Nucleus accumbens (tissue), 56 donors: ENCODE data around the gene MEX3A.
"Not testable (repeated sequence)": the region's sequence is repeated elsewhere in the genome, so short reads cannot be mapped to it uniquely, and the experiment has no call there.

Experiments
- DNase-seq, 56 donors: peaks; one replicate each; lab custom pipeline; 2025; lab: John Stamatoyannopoulos, UW

The MEX3A gene

DNA sequence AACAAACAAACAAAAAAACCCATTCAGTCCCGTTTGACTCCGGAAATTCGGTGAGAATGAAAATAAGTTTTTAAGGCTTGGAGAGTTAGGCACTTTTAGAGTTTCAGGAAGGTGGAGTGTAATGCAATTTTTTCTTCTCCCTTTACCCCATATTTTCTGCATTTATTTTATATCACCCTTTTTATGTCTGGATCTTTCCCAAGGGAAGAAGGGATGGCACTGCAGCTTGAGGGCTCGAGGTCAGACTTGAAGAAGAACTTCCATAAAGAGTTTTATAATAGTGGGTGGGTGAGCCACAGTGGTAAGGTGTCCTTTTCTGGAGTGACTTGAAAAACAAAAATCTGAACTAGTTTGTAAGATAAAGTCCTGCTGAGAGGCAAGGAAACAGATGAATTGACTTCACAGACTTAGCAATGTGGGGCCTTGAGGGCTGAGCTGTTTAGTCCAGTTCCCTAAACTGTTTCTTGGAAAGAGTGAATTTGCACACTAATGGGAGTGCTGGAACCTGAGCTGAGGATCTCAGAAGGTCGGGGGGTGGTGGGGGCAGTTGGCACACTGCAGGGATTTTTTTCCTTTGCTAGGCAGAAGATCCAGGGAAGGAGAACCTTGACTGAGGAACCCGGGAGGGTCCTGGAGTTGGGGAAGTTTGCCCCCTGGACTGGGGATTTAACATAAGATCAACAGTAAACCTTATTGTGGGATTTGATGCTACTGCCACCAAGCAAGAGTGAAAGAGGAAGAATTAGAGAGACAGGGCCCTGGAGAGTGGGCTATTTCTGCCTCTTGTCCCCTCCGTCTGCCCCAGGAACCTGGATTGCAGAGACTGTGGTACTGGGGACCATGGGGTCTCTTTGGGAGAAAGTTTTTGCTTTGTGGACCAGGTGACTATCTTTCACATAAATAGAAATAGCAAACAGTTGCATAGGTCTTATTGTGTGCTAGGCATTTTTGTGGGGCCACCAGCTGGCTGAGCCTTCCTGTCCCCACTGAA, 1.8 kb upstream of the MEX3A start:
- DNase-seq: no peak

DNA sequence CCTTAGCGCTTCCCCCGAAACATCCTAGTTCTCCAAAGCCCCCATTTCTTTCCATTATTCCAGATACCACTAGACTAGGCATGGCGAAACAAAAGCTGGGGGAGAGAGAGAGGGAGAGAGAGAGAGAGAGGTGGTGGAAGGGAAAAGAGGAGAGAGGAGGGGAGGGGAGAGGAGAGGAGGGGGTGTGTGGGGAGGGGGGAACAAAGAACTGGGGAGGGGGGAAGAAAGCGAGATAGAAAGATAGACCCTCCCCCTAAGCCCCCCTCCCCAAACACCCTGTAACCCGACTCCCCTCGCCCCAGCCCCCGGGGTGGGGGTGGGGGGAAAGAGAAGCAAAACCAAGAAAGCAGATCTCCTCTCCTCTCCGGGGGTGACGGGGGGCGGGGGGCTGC, 352 bp downstream of the MEX3A start:
- no peak for DNase-seq

DNA sequence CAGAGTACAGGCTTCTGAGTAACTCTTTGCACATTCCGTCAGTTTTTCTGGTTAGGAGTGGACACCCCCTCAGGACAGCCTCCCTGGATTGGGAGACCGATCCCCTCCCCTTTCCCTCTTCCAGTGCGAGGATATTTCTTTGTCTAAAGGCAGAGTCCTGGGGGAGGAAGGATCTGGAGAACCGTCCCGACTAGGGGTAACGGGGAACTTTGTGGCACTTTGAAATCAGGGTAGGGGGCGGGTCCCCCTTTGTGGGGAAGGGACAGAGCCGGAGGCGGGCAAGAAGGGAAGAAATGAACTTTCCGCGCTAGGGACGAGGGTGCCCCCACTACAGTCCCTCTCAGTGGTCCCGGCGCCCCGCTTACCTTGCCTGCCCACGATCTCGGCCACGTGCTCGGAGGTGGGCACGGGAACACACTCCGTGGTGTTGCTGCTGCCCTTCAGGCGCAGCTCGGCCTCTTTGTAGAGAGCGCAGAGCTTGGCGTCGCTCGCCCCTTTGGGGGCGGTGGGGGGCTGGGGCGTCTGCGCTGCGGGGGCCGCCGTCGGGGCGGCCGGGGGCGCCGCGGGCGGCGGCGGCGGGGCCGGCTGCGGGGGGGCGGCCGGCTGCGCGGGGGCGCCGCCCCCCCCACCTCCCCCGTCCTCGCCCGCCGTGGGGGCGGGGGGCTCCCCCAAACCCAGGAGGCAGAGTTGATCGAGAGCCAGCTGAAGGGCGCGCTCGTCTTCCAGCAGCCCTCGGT, 917 bp downstream of the MEX3A start:
- no peak for DNase-seq

DNA sequence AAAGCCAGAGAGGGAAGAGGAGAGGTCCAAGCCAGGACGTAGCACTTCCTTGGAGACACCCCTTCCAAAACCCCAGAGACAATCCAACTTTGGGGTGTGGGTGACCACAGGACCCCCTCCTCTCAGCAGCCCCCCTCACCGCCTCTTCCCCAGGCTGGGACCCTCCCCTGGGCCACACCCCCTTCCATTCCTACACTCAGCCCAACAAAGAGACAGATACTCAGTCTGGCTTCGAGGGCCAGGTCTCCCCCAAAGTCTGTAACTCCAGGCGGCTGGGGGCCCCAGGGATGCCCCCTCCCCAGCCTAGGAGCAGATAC, 1.4 kb downstream of the MEX3A start:
- no peak for DNase-seq

DNA sequence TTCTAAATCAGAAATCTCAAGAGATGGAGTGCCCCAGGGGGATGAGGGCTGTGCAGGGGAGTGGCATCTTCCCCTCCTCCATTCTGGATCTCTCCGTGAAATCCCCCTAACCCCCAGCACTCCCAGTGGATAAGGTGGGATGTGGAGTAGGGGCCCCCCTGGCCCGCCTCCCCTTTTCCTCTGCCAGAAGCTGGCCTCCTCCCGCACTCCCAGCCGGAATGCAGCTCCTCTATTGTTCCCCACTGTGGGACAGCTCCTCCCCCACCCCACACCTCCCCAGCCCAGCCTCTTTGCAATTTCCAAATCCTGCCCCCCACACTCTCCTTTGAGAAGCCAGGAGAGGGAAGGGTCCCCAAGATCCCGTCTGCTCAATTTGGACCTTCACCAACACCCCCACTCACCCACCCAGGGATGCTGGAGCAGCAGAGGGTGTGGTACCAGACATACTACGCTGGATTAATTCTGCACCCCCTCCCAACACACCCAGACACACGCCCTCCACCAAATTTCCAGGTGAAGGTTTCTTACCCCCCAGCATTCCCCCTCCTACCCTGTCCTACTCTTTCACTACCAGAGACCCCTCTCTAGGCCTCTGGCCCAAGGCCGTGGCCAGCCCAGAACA, 1.9 kb downstream of the MEX3A start:
- no peak for DNase-seq

GRCh38 chr1:156079762-156080161, 2.5 kb downstream of the MEX3A start:
- DNase-seq: no peak

DNA sequence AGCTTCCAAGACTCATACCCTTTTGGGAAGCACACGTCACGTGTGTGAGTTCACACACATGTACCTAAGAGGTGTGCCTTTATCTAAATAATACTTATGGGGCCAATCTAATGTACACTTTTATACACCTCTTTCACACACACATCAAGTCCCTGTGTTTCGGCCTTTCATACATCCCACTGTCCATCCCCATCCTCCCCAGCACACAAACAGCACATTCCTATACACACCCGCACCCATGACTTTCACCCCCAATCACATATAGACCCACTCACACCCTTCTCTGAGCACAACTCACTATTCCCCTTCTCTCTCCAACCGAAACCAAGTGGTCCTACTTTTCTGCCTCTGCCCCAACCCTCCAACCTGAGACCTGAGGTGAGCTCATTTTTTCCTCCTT, 3.5 kb downstream of the MEX3A start:
- no peak for DNase-seq

DNA sequence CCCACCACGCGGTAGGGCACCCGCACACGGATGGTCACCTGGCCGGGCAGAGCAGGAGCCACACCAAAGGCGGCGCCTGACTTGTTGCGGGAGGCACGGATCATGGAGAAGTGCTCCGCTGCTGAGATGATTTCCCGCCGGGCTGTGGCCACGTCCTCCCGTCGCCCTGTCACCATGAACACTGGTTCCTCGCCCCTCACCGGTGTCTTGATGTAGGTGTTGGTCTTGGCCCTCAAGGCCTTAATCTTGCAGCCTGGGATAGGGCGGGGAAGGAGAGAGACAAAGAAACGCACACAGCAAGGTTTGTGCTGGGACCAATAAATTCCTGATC, 4.9 kb downstream of the MEX3A start:
- no peak for DNase-seq

DNA sequence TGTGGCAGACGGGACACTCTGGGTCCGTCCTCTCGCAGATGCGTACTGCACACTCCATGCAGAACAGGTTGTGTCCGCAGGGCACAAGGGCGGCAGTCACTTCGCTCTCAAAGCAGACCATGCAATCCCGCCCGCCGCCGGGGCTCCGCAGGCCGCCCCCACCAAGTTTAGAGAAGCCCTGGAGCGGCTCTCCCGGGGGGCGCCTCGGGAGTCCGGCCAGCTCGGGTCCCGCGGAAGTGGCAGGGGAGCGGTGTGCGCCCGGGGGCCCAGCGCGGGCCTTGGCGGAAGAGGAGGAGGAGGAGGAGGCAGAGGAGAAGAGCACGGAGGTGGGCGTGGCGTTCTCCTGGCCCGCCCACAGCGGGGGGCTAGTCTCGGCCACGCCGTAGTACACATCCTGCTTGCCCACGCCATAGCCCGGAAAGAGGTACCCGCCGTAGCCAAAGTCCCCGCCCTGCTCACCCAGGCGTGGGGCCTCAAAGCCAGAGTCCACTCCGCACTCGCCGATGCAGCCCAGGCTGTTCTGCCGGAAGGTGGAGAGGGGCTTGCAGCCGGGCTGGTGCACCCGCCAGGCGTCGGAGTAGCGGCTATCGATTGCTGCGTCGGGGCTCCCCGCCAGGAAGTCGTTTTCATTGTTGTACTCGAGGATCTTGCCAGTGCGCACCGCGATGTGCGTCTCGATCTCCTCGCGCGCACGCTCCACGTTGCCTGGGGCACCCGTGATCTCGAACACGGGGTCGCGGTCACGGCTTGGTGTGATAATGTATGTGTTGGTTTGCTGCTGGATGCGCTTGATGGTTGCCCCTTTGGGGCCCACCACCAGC, 5.4 kb downstream of the MEX3A start:
- DNase-seq: no peak

DNA sequence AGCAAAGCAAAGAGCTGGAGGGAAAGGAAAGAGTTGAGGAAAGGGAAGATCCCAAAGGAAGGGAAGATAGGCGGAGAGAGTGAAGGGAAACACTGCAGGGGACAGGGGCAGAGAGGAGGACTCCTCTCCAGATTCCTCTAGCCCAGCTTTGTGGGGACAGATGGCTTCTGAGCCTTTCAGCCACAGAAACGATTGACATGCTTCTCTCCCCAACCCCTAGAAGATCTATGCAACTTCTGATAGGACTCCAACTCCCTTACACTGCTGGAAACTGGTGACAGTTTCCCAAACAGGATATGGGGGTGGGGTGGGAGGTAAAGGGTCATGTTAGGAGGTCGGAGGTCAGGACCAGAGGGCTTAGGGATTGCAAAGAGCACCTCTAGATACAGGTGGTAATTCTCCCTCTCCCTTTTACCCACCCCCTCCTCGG, 6.5 kb downstream of the MEX3A start:
- no peak for DNase-seq

- no peak for DNase-seq
Measured at GRCh38 chr1:156075162-156075561, 7.1 kb downstream of the MEX3A start.

DNA sequence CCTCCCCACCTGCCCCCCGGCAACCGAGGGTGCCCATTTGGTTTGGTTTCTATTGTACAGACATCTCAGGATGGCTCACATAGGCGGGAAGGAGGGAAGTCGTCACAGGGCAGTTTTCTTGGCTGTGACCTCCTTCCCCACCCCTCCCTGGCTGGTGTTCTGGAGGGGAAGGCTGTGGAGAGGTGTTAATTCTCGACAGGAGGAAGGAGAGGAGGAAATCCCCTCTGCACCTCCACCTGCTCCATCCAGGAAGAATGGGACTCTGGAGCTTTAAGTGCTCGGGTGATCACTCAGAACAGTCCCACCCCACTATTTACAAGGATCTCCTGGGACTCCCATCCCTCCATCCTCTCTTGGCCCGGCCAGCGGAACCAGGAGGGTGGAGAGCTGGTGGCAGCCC, 7.6 kb downstream of the MEX3A start:
- no peak for DNase-seq

GRCh38 chr1:156073740-156074139, 8.5 kb downstream of the MEX3A start:
- DNase-seq: no peak

DNA sequence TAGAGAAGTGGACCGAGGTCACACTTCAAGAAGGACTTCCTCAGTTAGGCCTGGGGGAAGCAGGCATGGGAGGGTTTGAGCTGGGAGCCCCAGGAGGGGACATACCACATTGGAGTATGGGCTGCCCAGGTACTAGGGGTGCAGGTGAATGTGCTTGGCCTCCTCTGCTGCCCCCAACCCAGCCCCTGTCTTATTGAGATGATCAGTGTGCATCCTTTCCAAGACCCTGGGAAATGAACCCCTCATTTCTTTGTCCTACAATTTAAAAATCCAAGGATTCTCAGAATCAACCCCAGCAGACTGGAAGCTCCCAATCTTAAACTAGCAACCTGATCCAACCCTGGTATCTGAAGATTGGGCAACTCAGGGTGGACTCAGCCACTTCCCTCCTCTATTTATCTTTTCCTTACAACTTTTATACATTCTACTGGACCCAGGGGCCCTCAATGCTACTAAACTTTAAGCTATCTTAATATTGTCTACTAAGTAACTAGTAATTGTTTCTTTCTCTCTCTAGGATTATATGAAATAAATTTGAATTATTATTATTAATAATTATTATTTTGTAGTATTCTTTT, 9.1 kb downstream of the MEX3A start:
- DNase-seq: no peak

GRCh38 chr1:156072251-156072650, 10.0 kb downstream of the MEX3A start:
- DNase-seq: no peak

- not testable (repeated sequence) for DNase-seq
Measured at GRCh38 chr1:156071332-156071816, 10.9 kb downstream of the MEX3A start.

GRCh38 chr1:156070548-156070947, 11.7 kb downstream of the MEX3A start:
- no peak for DNase-seq

- DNase-seq: no peak
Measured at GRCh38 chr1:156069490-156070455, 12.5 kb downstream of the MEX3A start.

GRCh38 chr1:156067262-156067661, 15.0 kb downstream of the MEX3A start:
- no peak for DNase-seq
